ENCODE results near the gene RNF25.

DNA sequence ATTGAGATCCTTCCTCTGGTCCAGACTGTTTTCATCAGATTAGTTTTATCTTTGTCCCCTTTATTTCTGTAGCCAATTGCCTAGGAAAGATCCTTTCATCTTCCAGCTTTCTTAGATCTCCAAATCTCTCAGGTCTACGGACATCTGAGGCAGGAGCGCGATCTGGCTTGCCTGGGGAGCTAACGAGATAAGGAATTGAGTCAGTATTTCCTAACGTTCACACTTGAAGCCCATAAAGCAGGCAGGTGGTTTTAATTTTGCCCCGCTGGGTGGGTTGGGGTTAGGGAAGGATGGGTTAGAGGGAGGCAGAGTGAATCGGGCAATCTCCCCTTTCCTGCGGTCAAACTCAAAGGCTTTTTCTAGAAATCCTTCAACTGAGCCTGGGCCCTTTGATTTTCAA is 38.1 kb upstream of the RNF25 start:
- no peak for TF ChIP-seq MXI1 (IDR thresholded peaks at IDR 0.05; ENCODE audit: borderline replicate concordance, low read depth, low read length)
- TF ChIP-seq, protein P1, sequence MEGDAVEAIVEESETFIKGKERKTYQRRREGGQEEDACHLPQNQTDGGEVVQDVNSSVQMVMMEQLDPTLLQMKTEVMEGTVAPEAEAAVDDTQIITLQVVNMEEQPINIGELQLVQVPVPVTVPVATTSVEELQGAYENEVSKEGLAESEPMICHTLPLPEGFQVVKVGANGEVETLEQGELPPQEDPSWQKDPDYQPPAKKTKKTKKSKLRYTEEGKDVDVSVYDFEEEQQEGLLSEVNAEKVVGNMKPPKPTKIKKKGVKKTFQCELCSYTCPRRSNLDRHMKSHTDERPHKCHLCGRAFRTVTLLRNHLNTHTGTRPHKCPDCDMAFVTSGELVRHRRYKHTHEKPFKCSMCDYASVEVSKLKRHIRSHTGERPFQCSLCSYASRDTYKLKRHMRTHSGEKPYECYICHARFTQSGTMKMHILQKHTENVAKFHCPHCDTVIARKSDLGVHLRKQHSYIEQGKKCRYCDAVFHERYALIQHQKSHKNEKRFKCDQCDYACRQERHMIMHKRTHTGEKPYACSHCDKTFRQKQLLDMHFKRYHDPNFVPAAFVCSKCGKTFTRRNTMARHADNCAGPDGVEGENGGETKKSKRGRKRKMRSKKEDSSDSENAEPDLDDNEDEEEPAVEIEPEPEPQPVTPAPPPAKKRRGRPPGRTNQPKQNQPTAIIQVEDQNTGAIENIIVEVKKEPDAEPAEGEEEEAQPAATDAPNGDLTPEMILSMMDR (conservative IDR thresholded peaks at IDR 0.05; ENCODE audit: low read depth, low read length) = no peak
- no peak for TF ChIP-seq POLR2A (IDR thresholded peaks at IDR 0.05; ENCODE audit: low read depth, low read length)
- TF ChIP-seq RAD21 (IDR thresholded peaks at IDR 0.05; ENCODE audit: low read length) = no peak
- TF ChIP-seq, protein P2, sequence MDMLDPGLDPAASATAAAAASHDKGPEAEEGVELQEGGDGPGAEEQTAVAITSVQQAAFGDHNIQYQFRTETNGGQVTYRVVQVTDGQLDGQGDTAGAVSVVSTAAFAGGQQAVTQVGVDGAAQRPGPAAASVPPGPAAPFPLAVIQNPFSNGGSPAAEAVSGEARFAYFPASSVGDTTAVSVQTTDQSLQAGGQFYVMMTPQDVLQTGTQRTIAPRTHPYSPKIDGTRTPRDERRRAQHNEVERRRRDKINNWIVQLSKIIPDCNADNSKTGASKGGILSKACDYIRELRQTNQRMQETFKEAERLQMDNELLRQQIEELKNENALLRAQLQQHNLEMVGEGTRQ (IDR thresholded peaks at IDR 0.05; ENCODE audit: low read depth, low read length) = no peak
- no peak for TF ChIP-seq MAFK (IDR thresholded peaks at IDR 0.05; ENCODE audit: low read depth, low read length)
- TF ChIP-seq CEBPB (IDR thresholded peaks at IDR 0.05; ENCODE audit: low read depth, low read length) = no peak
- TF ChIP-seq RFX5 (IDR thresholded peaks at IDR 0.05; ENCODE audit: low read depth, low read length) = no peak
- no peak for TF ChIP-seq NFE2L2 (IDR thresholded peaks at IDR 0.05; ENCODE audit: low read depth, low read length)
- no peak for TF ChIP-seq CHD1 (IDR thresholded peaks at IDR 0.05; ENCODE audit: low read depth, low read length)
- TF ChIP-seq BHLHE40 (IDR thresholded peaks at IDR 0.05; ENCODE audit: low read depth, low read length) = no peak
